ENCODE data around the gene MAST1.

GRCh38 chr19:12815088-12815487 is 23.2 kb upstream of the MAST1 start:
- TF ChIP-seq CTCF (conservative IDR thresholded peaks at IDR 0.05; ENCODE audit: low read depth, low read length), result no peak
- TF ChIP-seq EZH2 (IDR thresholded peaks at IDR 0.05; ENCODE audit: low read length, unreplicated experiment), result no peak
- no peak for TF ChIP-seq EZH2phosphoT487 (IDR thresholded peaks at IDR 0.05; ENCODE audit: borderline replicate concordance, low read length)

Measured in PC-3 (cell line).